ENCODE measurements around the gene TBX10. TPM values are rescaled to one million over a fixed set of nuclear protein-coding genes. Genes with fewer than 3 reads are reported as not detected.

The TBX10 gene
- total and polyA plus RNA-seq, 5 donors from 2014 or later = not detected

- no peaks in the 10 kb centered on the region for H3K9me3 ChIP-seq (ENCODE audit: control insufficient read depth in 2 of 2, low read length in 2 of 2)
- peaks cover 36% of the 10 kb centered on the region for H3K4me1 ChIP-seq (ENCODE audit: control insufficient read depth, insufficient read depth, low read length, poor library complexity, severe bottlenecking)
- no peak for ATAC-seq (ENCODE audit: low read depth in 2 of 2)
- H3K27ac ChIP-seq (ENCODE audit: insufficient read depth, low read length, poor library complexity, severe bottlenecking) = no peak overlapping the region
- peaks cover 9 to 41% (median 24%) of the 10 kb centered on the region in 4 donors for H3K4me1 Mint-ChIP-seq
- no peaks in the 10 kb centered on the region for H3K36me3 Mint-ChIP-seq
- no peak for DNase-seq
- H3K27me3 ChIP-seq (ENCODE audit: control insufficient read depth, insufficient read depth, low read length) = no peaks in the 10 kb centered on the region
- peak overlapping the region; percentile 78 to 90 (median 82) for H3K27ac Mint-ChIP-seq
- H3K9me3 Mint-ChIP-seq = no peaks in the 10 kb centered on the region
- peak overlapping the region; percentile 44 for H3K4me3 ChIP-seq (ENCODE audit: low read depth, low read length)
- H3K36me3 ChIP-seq (ENCODE audit: control insufficient read depth, insufficient read depth, low read length) = no peaks in the 10 kb centered on the region
- H3K4me3 Mint-ChIP-seq = peak overlapping the region in 3 of 4 donors; percentile 31 to 81 (median 61)
- no peaks in the 10 kb centered on the region for H3K27me3 Mint-ChIP-seq
Measured at GRCh38 chr11:67645521-67646461, 6.2 kb upstream of the TBX10 start.

- no peaks in the 10 kb centered on the region for H3K27me3 ChIP-seq (ENCODE audit: control insufficient read depth, insufficient read depth, low read length)
- no peaks in the 10 kb centered on the region for H3K27me3 Mint-ChIP-seq
- H3K27ac Mint-ChIP-seq = no peak overlapping the region
- no peak overlapping the region for H3K27ac ChIP-seq (ENCODE audit: insufficient read depth, low read length, poor library complexity, severe bottlenecking)
- H3K4me1 ChIP-seq (ENCODE audit: control insufficient read depth, insufficient read depth, low read length, poor library complexity, severe bottlenecking) = peaks cover 30% of the 10 kb centered on the region
- H3K9me3 ChIP-seq (ENCODE audit: control insufficient read depth in 2 of 2, low read length in 2 of 2) = no peaks in the 10 kb centered on the region
- H3K36me3 Mint-ChIP-seq = no peaks in the 10 kb centered on the region
- peak overlapping the region in 1 of 4 donors; percentile 60 for H3K4me3 Mint-ChIP-seq
- DNase-seq (no peak), ATAC-seq (ENCODE audit: low read depth in 2 of 2) (no peak)
- no peaks in the 10 kb centered on the region for H3K9me3 Mint-ChIP-seq
- no peaks in the 10 kb centered on the region for H3K36me3 ChIP-seq (ENCODE audit: control insufficient read depth, insufficient read depth, low read length)
- no peak overlapping the region for H3K4me3 ChIP-seq (ENCODE audit: low read depth, low read length)
- peaks cover 0 to 31% (median 17%) of the 10 kb centered on the region in 4 donors for H3K4me1 Mint-ChIP-seq
Measured at GRCh38 chr11:67644472-67645418, 5.2 kb upstream of the TBX10 start.

GRCh38 chr11:67644042-67644441, 4.5 kb upstream of the TBX10 start:
- Histone ChIP-seq H3K4me3 (ENCODE audit: low read depth, low read length) (no peak overlapping the region), H3K36me3 (ENCODE audit: control insufficient read depth, insufficient read depth, low read length) (no peaks in the 10 kb centered on the region), H3K4me1 (ENCODE audit: control insufficient read depth, insufficient read depth, low read length, poor library complexity, severe bottlenecking) (peaks cover 27% of the 10 kb centered on the region), H3K27me3 (ENCODE audit: control insufficient read depth, insufficient read depth, low read length) (no peaks in the 10 kb centered on the region), H3K9me3 (ENCODE audit: control insufficient read depth in 2 of 2, low read length in 2 of 2) (no peaks in the 10 kb centered on the region), H3K27ac (ENCODE audit: insufficient read depth, low read length, poor library complexity, severe bottlenecking) (no peak overlapping the region)
- DNase-seq (peak in 1 of 3 donors; percentile 34), ATAC-seq (ENCODE audit: low read depth in 2 of 2) (no peak)
- Mint-ChIP-seq H3K36me3 (no peaks in the 10 kb centered on the region), H3K4me3 (peak overlapping the region in 1 of 4 donors; percentile 60), H3K27me3 (no peaks in the 10 kb centered on the region), H3K4me1 (peaks cover 0 to 27% (median 15%) of the 10 kb centered on the region in 4 donors), H3K9me3 (no peaks in the 10 kb centered on the region), H3K27ac (no peak overlapping the region)

- Histone ChIP-seq H3K9me3 (ENCODE audit: control insufficient read depth in 2 of 2, low read length in 2 of 2) (no peaks in the 10 kb centered on the region), H3K36me3 (ENCODE audit: control insufficient read depth, insufficient read depth, low read length) (no peaks in the 10 kb centered on the region)
- no peak overlapping the region for H3K4me3 Mint-ChIP-seq
Measured at GRCh38 chr11:67642173-67643120, 2.9 kb upstream of the TBX10 start.

GRCh38 chr11:67641338-67642172, 2.0 kb upstream of the TBX10 start:
- Histone ChIP-seq H3K27me3 (ENCODE audit: control insufficient read depth, insufficient read depth, low read length) (no peaks in the 10 kb centered on the region), H3K27ac (ENCODE audit: insufficient read depth, low read length, poor library complexity, severe bottlenecking) (no peak overlapping the region), H3K4me3 (ENCODE audit: low read depth, low read length) (no peak overlapping the region), H3K4me1 (ENCODE audit: control insufficient read depth, insufficient read depth, low read length, poor library complexity, severe bottlenecking) (peaks cover 7% of the 10 kb centered on the region), H3K36me3 (ENCODE audit: control insufficient read depth, insufficient read depth, low read length) (no peaks in the 10 kb centered on the region), H3K9me3 (ENCODE audit: control insufficient read depth in 2 of 2, low read length in 2 of 2) (no peaks in the 10 kb centered on the region)
- Mint-ChIP-seq H3K9me3 (no peaks in the 10 kb centered on the region), H3K27ac (no peak overlapping the region), H3K27me3 (peaks cover 4% of the 10 kb centered on the region), H3K36me3 (no peaks in the 10 kb centered on the region), H3K4me1 (peaks cover 0 to 13% (median 6%) of the 10 kb centered on the region in 4 donors), H3K4me3 (no peak overlapping the region)
- ATAC-seq (ENCODE audit: low read depth in 2 of 2) (no peak), DNase-seq (no peak)

More at GRCh38 chr11:67642173-67643120, 2.9 kb upstream of the TBX10 start:
- no peaks in the 10 kb centered on the region for H3K9me3 Mint-ChIP-seq
- DNase-seq = no peak
- no peak overlapping the region for H3K27ac ChIP-seq (ENCODE audit: insufficient read depth, low read length, poor library complexity, severe bottlenecking)
- peaks cover 4% of the 10 kb centered on the region for H3K27me3 Mint-ChIP-seq
- no peaks in the 10 kb centered on the region for H3K27me3 ChIP-seq (ENCODE audit: control insufficient read depth, insufficient read depth, low read length)
- peaks cover 15% of the 10 kb centered on the region for H3K4me1 ChIP-seq (ENCODE audit: control insufficient read depth, insufficient read depth, low read length, poor library complexity, severe bottlenecking)
- no peak overlapping the region for H3K4me3 ChIP-seq (ENCODE audit: low read depth, low read length)
- ATAC-seq (ENCODE audit: low read depth in 2 of 2) = no peak
- peak overlapping the region; percentile 20 to 58 (median 34) for H3K27ac Mint-ChIP-seq
- H3K4me1 Mint-ChIP-seq = peaks cover 0 to 21% (median 9%) of the 10 kb centered on the region in 4 donors
- no peaks in the 10 kb centered on the region for H3K36me3 Mint-ChIP-seq

- Histone ChIP-seq H3K4me1 (ENCODE audit: control insufficient read depth, insufficient read depth, low read length, poor library complexity, severe bottlenecking) (peaks cover under 1% of the 10 kb centered on the region), H3K9me3 (ENCODE audit: control insufficient read depth in 2 of 2, low read length in 2 of 2) (no peaks in the 10 kb centered on the region), H3K36me3 (ENCODE audit: control insufficient read depth, insufficient read depth, low read length) (no peaks in the 10 kb centered on the region), H3K4me3 (ENCODE audit: low read depth, low read length) (no peak overlapping the region), H3K27ac (ENCODE audit: insufficient read depth, low read length, poor library complexity, severe bottlenecking) (no peak overlapping the region), H3K27me3 (ENCODE audit: control insufficient read depth, insufficient read depth, low read length) (no peaks in the 10 kb centered on the region)
- no peak for ATAC-seq (ENCODE audit: low read depth in 2 of 2)
- no peaks in the 10 kb centered on the region for H3K9me3 Mint-ChIP-seq
- DNase-seq = no peak
- no peaks in the 10 kb centered on the region for H3K36me3 Mint-ChIP-seq
- H3K4me3 Mint-ChIP-seq = no peak overlapping the region
- H3K27ac Mint-ChIP-seq = no peak overlapping the region
- H3K4me1 Mint-ChIP-seq = peaks cover 0 to 7% (median 0%) of the 10 kb centered on the region in 4 donors
- peaks cover 4% of the 10 kb centered on the region for H3K27me3 Mint-ChIP-seq
Measured at GRCh38 chr11:67640758-67641337, 1.3 kb upstream of the TBX10 start.
